Kidney (tissue), 14 donors: ENCODE measurements around the gene CKAP5. TPM values are rescaled to one million over a fixed set of nuclear protein-coding genes. Genes with fewer than 3 reads are reported as not detected.
A peak's percentile ranks its signal among the peaks of the same experiment; 100 is the strongest.

Experiments used
- DNase-seq, 5 donors: peaks; one replicate each; pipeline ENCODE4 v3.0.0-alpha.2; 2013 to 2020
- FAIRE-seq: peaks from 2 replicates; lab custom pipeline; 2012; peaks lifted over from hg19 to GRCh38; lab: Jason Lieb, UNC
- H3K27ac ChIP-seq, 2 donors: one replicate each; pipeline ENCODE4 v1.7.0; 2013; ENCODE audit warnings: low read depth in 2 of 2, low read length in 2 of 2, inconsistent platforms in 1 of 2
- H3K27me3 ChIP-seq: one replicate; pipeline ENCODE4 v1.7.1; 2013; ENCODE audit warnings: low read length, inconsistent platforms; ENCODE audit not compliant: control insufficient read depth, insufficient read depth
- H3K36me3 ChIP-seq, 3 donors: one replicate each; pipeline versions ENCODE4 v1.7.0 to v1.7.1; 2013; ENCODE audit warnings: low read length in 3 of 3, control low read depth in 1 of 3, inconsistent platforms in 1 of 3; ENCODE audit not compliant: insufficient read depth in 3 of 3, control insufficient read depth in 2 of 3
- H3K4me1 ChIP-seq, 3 donors: one replicate each; pipeline versions ENCODE4 v1.7.0 to v1.7.1; 2013; ENCODE audit warnings: low read length in 3 of 3, inconsistent platforms in 1 of 3, low read depth in 1 of 3; ENCODE audit not compliant: control insufficient read depth in 2 of 3, insufficient read depth in 2 of 3
- H3K4me3 ChIP-seq, 3 donors: one replicate each; pipeline versions ENCODE4 v1.7.0 to v1.8.1; 2013; ENCODE audit warnings: low read length in 3 of 3, control low read depth in 1 of 3, inconsistent platforms in 1 of 3
- H3K9ac ChIP-seq, 3 donors: one replicate each; pipeline versions ENCODE4 v1.7.0 to v1.7.1; 2013; ENCODE audit warnings: low read length in 3 of 3, control low read depth in 1 of 3, inconsistent platforms in 1 of 3
- H3K9me3 ChIP-seq, 3 donors: one replicate each; pipeline versions ENCODE4 v1.7.0 to v1.7.1; 2013; ENCODE audit warnings: low read length in 3 of 3, control low read depth in 1 of 3, inconsistent platforms in 1 of 3; ENCODE audit not compliant: control insufficient read depth in 2 of 3, insufficient read depth in 1 of 3
- CTCF ChIP-seq: IDR thresholded peaks from 3 replicates; pipeline ENCODE4 v1.5.1; 2012; ENCODE audit warnings: mild to moderate bottlenecking, moderate library complexity, borderline replicate concordance; ENCODE audit not compliant: insufficient read depth; ENCODE audit errors: extremely low read depth
- intact Hi-C: fragments of 100-400 bp; cut with DNase I; formaldehyde crosslinking; loops from one replicate; pipeline ENCODE4 v1.11.1; 2022
- polyA plus RNA-seq: library from polyadenylated mRNA; stranded (reverse); fragments of 350-450 nt; fragmentation: Illumina TruSeq; extraction: RNeasy Lipid Tissue Mini Kit (QIAGEN cat#74804); gene quantifications from one replicate; pipeline ENCODE4 v1.2.3, GENCODE V29; 2014; ENCODE audit warnings: low read depth, low replicate concordance; ENCODE audit not compliant: insufficient read depth
- total RNA-seq: library from RNA; stranded (reverse); fragmentation: NEBNext Ultra II Directional; extraction: Animal tissue kit (Norgen Biotek cat#: 25700); gene quantifications from one replicate; pipeline ENCODE4 v1.2.1, GENCODE V29; 2021
- donor health status: control.
- donor health status: control.
- donor health status: control.
- donor health status: control.
- donor health status: control.
- donor health status: DM: yes; HTN: yes; CAD: no.
- donor health status: Normal renal cell carcinoma (clear cell type).

CKAP5 gene
- total and polyA plus RNA-seq, 2 donors from 2014 or later, result 10.8 to 51.9 TPM

- TF ChIP-seq CTCF, result no peak
- no peak overlapping the region for H3K27ac ChIP-seq
- H3K27me3 ChIP-seq, result no peaks in the 10 kb centered on the region
- H3K4me3 ChIP-seq, result no peak overlapping the region
- peaks cover 2 to 34% (median 23%) of the 10 kb centered on the region in 3 donors for H3K36me3 ChIP-seq
- H3K9me3 ChIP-seq, result no peaks in the 10 kb centered on the region
- no peak overlapping the region for H3K9ac ChIP-seq
- intact Hi-C loops, result no loop called here
- H3K4me1 ChIP-seq, result peaks cover 0 to 4% (median 0%) of the 10 kb centered on the region in 3 donors
- DNase-seq (no peak), FAIRE-seq (no peak)
Observed at GRCh38 chr11:46705070-46705688, 140.9 kb downstream of the CKAP5 start.

- no peaks in the 10 kb centered on the region for H3K27me3 ChIP-seq
- peak overlapping the region; percentile 96 for H3K27ac ChIP-seq
- DNase-seq (peak in 1 of 5 donors; percentile 75), FAIRE-seq (no peak)
- peak overlapping the region; percentile 84 to 98 (median 89) for H3K9ac ChIP-seq
- peaks cover 0 to 21% (median 3%) of the 10 kb centered on the region in 3 donors for H3K4me1 ChIP-seq
- H3K9me3 ChIP-seq, result no peaks in the 10 kb centered on the region
- H3K4me3 ChIP-seq, result peak overlapping the region; percentile 94 to 100 (median 99)
- intact Hi-C loops, result no loop called here
- no peak for TF ChIP-seq CTCF
- peaks cover 2 to 26% (median 23%) of the 10 kb centered on the region in 3 donors for H3K36me3 ChIP-seq
Observed at GRCh38 chr11:46701078-46701654, 144.9 kb downstream of the CKAP5 start.

GRCh38 chr11:46700241-46701077 is 145.6 kb downstream of the CKAP5 start, which contains the start of the genes ARHGAP1 and ZNF408:
Gene ARHGAP1 (minus strand): TSS chr11:46700619. CDS start chr11:46696107, 4,512 bp downstream.
Gene ZNF408 (plus strand): TSS chr11:46701031. CDS start chr11:46701048, 17 bp downstream.
- peak within 1 kb of the TSS; percentile 96 for H3K27ac ChIP-seq
- TF ChIP-seq CTCF, result peak; percentile 2
- H3K9ac ChIP-seq, result peak within 1 kb of the TSS; percentile 84 to 98 (median 89)
- H3K4me3 ChIP-seq, result peak within 1 kb of the TSS; percentile 94 to 100 (median 99)
- peaks cover 2 to 26% (median 21%) of the 10 kb centered on the region in 3 donors for H3K36me3 ChIP-seq
- H3K27me3 ChIP-seq, result no peaks in the 10 kb centered on the region
- H3K4me1 ChIP-seq, result peaks cover 0 to 23% (median 3%) of the 10 kb centered on the region in 3 donors
- FAIRE-seq, result peak; percentile 89
- DNase-seq, result peak; percentile 99 to 100 (median 99)
- H3K9me3 ChIP-seq, result no peaks in the 10 kb centered on the region
- intact Hi-C loops, result no loop called here
